GM18526 (cell line): Measurements from ENCODE around the gene BCCIP.

ENCODE experiments used
- POLR2A ChIP-seq: IDR thresholded peaks from 3 replicates; pipeline ENCODE4 v1.6.1; 2011; ENCODE audit not compliant: insufficient read length; ENCODE audit errors: extremely low read depth

BCCIP gene

DNA sequence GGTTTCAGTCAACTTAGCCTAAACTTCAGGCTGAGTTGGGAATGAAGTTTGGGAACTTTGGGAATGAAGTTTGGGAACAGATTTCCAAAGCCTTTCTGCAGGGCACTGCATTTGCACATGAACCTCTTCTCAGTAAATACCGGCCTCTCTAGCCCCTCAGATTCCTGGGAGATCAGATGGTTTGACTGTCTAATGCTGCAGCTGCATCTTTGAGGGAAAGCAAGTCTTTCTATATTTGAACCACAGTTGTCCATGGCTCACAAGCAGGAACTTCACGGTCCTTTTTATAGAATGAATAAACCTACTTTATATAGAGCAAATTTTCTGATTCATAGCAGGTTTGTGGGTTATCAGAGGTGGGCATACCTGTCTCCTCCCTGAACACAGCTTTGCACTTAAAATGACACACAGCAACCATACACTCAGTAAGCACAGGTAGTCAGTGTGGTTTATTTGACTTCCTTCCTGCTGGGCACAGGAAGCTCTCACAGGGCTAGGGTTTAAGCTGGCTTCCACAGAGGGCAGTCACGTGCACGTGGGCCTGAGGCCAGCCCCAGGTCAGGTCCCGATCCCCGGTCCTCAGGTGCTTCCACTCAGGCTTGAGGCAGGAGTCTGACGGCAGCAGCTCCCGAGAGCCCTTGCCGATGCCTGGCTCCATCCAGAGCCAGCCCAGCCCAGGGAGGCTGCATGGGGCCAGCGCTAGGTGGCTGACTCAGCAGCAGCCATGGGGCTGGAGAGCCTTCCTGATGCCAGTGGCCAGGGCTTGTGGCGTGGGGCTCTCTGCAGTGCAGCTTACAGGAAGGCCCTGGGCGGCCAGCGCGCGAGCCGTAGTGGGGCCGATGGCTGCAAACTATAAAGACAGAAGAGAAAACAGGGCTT lies 35.0 kb upstream of the BCCIP start:
- no peak for TF ChIP-seq POLR2A

DNA sequence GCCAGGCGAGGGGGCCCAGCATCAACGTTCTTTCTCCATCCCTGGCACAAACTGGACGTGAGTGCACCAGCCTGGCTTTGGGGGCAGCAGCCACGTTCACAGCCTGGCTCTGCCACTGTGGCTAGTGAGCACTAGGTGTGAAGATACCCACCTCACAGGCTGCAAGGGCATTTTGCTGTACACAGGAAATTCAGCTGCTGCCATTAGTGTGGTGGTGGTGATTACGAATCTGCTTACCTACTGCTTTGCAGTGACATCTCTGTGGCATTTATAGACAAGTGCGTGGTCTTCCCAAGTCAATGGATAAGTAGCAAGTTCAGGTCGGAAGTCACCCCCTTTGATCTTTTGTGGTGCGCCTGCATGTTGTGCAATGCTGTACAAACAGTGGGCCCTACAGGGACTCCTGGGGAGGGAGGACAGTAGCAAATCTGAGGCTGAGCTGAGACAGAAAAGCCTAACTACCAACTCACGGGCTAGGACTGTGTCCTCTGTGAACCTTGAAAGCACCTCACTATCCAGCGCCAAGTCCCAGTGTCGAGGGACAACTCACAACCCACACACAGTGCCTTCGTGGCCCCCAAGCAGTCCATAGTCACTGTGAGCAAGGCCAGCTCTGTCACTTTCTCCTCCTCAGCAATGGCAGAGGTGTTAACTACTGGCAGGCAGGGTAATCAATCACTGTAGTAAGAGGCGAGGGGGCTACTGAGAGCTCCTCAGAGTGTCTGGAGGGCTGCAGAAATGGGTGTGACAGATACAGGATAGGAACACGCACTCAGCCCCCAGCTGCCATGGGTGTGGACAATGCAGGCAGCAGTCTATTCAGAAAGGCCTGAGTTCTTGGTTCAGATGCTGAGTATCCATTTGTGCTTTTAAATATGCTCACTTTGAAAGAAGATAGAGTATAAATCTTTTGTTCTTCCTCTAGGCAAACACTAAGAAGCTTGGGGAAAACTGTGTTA lies 30.7 kb upstream of the BCCIP start:
- no peak for TF ChIP-seq POLR2A

DNA sequence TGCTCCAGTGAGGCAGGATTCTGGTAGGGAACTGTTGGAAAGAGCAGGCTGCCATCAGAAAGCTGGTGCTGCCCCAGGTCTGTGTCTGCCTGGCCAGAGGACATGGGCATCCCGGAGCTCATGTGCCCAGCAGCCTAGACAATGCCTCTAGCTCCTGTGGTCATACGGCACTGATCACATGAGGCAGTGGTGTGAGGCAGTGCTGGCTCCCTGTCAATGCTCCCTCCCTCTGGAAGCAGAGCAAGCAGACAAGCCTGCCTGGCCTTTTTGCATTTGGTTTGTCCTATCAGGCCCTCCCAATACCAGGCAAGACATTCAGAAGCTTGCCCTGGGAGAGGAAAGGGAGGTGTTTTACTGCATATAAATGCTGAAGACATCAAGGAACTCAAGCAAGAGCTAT lies 28.2 kb upstream of the BCCIP start:
- TF ChIP-seq POLR2A = no peak

DNA sequence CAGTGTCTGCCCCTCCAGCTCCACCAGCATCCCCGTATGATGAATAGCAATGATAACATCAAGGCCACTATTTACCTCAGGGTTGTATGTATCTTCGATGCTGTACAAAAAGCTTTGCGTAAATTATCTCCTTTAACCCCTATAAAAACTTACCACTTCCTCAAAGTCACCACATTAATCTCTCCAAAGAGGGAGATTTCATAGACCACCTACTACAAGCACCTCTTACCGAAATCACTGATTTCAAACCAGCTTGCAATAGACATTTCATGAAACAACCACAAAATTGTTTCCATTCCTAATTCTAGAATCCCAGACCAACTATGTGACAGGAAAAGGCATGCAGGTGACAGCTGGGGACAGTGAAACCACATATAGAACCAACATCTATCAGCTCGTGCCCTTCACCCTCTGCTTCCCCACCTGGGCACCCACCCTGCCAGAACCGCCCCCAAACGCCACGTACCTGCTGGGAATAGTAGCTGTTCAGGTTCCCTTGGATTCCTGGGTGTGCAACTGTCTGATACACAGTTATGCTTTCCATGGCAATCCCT lies 27.6 kb upstream of the BCCIP start:
- TF ChIP-seq POLR2A = no peak

DNA sequence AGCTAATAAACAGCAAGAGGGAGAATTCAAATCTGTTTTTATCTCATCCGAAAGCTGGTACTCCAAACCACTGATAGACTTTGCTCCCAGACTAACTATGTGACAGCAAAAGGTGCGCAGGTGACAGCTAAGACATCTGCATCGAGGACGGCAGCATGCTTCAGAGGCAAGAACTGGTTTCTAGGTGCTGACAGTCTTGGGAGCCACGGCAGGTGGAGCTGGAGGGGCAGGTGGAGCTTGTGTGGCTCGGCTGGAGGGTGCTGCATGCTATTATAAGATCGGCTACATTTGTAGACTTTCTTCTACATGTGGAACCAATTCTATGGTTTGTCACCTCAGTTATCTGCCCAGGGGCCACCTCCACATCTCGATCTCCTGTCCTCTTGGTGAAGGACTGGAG lies 25.9 kb upstream of the BCCIP start:
- no peak for TF ChIP-seq POLR2A

DNA sequence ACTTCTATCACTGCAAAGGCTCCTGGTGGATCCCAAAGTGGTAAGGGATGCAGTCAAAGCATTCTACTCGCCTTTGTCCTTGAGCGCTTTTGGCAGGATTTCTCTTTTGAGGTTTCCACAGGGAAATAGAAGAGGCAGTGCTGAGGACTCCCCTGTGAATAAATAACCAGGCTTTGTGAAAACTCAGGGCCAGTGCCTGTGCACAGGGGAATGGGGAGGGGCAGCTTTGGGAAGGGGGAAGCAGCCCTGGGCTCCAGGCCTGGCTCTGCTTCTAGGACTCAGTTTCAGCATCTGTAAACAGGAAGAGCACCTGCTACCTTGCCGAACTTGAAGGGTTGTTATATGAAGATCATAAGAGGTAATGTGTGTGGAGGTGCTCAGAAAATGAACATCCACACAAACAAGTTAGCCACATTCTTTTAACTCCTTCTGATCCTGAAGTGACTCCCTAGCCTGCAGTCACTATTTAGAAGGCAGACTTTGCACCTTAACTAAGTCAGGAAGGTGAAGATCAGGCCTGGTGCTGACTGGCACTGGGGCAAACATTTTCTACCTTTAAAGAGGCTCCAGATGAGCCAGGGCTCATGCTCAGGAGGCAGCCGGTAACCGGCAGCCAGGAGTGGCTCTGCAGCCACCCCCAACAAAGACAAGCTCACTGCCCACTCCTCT lies 25.2 kb upstream of the BCCIP start:
- no peak for TF ChIP-seq POLR2A

DNA sequence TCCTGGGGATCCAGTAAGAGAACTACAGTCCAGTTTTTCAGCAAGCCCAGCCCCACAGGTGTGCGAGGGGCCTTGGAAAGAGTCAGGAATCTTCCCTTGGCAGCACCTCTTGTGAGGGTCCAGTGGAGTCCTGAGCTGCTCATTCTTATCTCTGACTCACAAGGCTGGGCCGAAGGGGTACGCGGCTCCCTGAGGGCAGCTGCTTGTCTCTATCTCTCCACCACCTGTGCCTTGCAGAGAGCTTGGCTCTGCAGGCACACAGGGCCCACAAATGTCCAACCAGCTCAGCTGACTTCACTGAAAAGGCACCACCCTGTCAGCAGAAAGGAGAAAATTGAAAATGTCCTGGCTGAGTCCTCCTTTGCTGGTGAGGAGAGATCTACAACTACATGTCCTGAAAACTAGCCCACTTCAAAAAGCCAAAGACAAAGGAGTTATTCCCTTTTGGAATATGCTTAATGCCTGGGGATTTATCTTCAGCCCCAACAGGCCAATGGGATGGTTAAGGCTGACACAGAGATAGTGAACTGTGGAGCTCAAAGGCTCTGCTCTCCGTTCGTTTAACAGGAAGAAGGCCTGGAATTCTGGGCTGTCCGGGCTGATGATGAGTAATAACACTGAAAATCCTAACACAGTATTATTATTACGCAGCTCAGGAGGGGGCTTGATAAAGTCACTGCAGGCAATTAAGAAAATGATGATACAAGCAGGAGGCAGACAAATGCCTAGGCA lies 23.7 kb upstream of the BCCIP start:
- no peak for TF ChIP-seq POLR2A

DNA sequence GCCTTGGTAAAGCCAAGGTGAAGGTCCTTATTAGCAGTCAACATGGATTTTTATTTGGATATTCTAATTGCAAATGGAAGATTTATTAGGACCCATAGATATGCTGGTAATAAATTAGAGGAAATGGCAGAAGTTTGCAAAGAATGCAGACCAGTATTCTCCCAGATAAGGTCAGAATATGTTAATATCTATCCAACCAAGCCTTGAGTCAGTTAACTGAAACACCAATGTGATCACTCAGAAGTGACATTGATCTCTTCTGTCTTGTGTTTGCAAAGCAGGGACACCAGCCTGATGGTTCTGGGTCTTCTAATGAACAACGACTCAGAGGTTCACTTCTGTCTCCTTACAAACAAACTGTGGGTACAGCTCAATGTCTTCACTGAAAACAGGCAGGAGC lies 21.8 kb upstream of the BCCIP start:
- no peak for TF ChIP-seq POLR2A

DNA sequence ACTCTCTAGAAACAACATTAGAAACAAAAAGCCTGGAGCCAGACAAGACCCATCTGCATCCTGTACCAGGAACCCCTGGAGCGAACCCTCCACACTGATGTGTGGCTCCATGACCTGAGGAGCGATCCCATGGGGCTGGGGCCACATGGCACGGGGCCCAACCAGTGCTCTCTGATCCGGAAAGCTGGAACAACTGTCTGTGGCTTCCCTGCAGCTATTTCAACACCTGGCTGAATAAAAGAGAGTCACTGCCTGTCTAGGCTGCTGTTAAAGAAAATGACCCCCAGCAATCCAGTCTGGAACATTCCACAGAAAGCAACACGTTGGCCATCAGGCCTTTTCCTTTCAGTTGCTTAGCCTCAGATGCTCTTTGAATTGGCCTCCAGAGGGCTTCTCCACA lies 21.2 kb upstream of the BCCIP start:
- TF ChIP-seq POLR2A = no peak

DNA sequence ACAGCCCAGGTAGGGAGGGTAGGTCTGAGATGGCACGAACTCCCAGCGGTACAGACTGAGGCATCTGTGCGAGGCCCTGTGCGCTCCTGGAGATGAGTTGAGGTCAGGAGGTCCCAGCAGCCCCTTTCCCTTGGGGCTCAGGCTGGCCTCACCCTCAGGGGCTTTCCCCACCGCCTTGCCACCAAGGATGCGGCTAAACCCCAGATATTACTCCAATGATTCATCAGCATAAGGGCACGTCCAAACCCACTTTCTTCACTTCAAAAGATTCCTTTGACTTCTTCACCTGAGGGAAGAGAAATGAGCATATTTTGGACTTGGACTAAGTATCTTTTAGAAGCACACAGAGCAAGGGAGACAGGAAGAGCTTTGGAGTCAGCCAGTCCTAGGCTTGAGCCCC lies 20.6 kb upstream of the BCCIP start:
- TF ChIP-seq POLR2A = no peak

DNA sequence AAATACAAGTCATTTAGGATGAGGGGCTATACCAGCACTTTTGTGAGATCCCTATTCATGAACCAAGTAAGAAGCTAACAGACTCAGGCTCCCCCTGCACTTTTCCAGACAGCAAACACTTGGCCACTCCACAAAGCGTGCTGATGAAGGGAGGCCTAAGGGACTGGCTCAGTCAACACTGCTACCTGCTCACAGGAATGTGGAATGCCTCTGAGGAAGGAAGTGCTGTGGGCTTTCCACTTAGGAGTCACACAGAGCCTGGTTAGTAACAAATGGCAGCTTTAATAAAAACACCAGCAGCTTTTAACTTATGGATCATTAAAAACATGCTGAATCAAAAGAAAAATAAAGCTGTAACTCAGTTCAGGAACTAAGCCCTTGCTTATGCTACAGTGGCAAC lies 15.3 kb upstream of the BCCIP start:
- no peak for TF ChIP-seq POLR2A

DNA sequence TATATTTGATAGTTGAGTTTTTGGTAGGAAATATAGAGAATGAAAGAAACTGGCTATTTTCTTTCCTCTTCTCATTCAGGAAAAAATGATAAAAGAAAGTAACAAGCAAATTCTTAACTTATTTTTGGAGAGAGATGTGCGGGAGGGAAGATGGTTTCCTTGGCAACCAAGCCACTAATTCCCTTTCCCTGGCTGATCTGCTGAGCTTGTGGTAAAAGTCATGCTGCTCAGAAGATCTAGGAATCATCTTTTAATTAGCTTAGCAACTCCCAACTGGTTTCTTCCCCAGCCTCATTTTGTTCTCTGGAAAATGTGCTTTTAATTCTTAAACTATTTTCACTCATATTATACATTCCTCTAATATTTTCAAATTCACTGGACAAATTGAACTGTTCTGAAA lies 12.1 kb upstream of the BCCIP start:
- no peak for TF ChIP-seq POLR2A

DNA sequence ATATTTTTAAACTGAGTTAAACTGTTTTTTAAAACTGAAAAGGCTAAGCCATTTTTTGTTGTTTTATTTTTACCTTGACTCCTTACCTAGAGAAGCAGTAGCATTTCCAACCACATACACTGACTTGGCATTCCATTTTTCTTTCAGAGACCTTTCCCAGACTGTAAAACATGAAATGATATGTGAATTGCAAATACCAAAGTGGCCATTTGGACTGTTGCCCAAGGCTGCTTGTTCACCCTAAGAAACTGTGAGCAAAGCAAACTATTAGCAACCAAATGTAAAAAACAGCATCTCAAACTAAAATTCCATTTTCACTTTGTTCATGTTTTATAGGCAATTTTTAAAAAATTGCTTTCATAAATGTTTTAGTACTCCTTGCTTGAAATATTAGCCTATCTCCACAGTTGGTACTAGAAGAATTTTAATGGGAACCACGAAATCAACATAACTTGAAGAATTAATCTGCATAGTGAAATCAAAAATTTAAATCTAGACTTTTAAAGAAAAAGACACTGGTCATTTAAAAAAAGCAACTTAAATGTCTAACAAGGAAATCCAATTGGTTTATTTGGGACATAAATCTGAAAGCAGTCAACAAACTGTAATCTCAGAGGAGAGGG lies 11.1 kb upstream of the BCCIP start:
- no peak for TF ChIP-seq POLR2A

DNA sequence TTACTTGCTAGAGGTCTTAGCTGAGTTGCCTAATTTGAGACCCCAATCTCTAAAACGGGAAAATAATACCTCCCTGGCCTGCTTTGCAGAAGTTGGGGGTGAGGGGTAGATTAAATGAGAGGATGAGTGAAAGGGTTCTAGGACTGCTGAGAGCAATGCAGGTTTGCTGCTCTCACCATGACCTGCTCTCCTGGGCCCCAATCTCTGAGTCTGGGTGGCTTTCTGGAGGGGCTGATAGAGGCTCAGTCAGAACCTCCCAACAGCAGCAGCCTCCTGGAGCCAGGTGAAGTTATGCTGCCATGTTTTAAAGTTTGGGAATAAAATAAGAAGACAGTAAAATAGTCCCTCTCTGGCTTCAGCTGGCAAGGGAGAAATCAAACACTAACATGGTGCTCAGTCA lies 7.6 kb upstream of the BCCIP start:
- TF ChIP-seq POLR2A = no peak
